ENCODE measurements around the gene CIP2A.

Gene CIP2A

GRCh38 chr3:108528459-108529252, 60.6 kb downstream of the CIP2A start:
- TF ChIP-seq, protein P1, sequence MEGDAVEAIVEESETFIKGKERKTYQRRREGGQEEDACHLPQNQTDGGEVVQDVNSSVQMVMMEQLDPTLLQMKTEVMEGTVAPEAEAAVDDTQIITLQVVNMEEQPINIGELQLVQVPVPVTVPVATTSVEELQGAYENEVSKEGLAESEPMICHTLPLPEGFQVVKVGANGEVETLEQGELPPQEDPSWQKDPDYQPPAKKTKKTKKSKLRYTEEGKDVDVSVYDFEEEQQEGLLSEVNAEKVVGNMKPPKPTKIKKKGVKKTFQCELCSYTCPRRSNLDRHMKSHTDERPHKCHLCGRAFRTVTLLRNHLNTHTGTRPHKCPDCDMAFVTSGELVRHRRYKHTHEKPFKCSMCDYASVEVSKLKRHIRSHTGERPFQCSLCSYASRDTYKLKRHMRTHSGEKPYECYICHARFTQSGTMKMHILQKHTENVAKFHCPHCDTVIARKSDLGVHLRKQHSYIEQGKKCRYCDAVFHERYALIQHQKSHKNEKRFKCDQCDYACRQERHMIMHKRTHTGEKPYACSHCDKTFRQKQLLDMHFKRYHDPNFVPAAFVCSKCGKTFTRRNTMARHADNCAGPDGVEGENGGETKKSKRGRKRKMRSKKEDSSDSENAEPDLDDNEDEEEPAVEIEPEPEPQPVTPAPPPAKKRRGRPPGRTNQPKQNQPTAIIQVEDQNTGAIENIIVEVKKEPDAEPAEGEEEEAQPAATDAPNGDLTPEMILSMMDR (IDR thresholded peaks at IDR 0.05): no peak
- TF ChIP-seq ZFX (IDR thresholded peaks at IDR 0.05; ENCODE audit: borderline replicate concordance): no peak
- H3K27ac ChIP-seq: no peak overlapping the region

- H3K27ac ChIP-seq: no peak overlapping the region
- TF ChIP-seq, protein P1 (IDR thresholded peaks at IDR 0.05): no peak
- TF ChIP-seq ZFX (IDR thresholded peaks at IDR 0.05; ENCODE audit: borderline replicate concordance): no peak
These were observed 61.4 kb downstream of the CIP2A start for GRCh38 chr3:108527817-108528216.

DNA sequence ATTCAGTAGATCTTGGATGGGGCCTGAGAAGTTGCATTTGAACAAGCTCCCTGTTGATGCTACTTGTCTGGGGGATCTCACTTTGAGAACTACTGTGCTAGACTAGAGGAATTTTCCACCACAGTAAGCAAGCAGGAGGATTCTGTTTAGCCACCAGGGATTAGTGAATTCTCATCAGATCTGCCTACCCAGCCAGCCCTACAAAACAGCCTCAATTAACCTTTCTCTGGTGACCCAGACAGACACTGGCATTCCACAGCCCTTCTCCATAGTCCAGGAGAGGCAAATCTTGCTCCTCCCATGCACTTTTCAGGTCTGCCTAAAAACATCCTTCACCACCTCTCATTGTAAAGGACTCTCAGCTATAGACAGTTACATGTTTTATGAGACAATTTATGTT, 62.1 kb downstream of the CIP2A start:
- TF ChIP-seq ZFX (IDR thresholded peaks at IDR 0.05; ENCODE audit: borderline replicate concordance): no peak
- TF ChIP-seq, protein P1 (IDR thresholded peaks at IDR 0.05): no peak
- no peak overlapping the region for H3K27ac ChIP-seq

GRCh38 chr3:108525971-108526370, 63.3 kb downstream of the CIP2A start:
- H3K27ac ChIP-seq: no peak overlapping the region
- no peak for TF ChIP-seq ZFX (IDR thresholded peaks at IDR 0.05; ENCODE audit: borderline replicate concordance)
- TF ChIP-seq, protein P1 (IDR thresholded peaks at IDR 0.05): no peak

- no peak overlapping the region for H3K27ac ChIP-seq
- no peak for TF ChIP-seq ZFX (IDR thresholded peaks at IDR 0.05; ENCODE audit: borderline replicate concordance)
- TF ChIP-seq, protein P1 (IDR thresholded peaks at IDR 0.05): no peak
These were observed 64.0 kb downstream of the CIP2A start for GRCh38 chr3:108525256-108525655.

DNA sequence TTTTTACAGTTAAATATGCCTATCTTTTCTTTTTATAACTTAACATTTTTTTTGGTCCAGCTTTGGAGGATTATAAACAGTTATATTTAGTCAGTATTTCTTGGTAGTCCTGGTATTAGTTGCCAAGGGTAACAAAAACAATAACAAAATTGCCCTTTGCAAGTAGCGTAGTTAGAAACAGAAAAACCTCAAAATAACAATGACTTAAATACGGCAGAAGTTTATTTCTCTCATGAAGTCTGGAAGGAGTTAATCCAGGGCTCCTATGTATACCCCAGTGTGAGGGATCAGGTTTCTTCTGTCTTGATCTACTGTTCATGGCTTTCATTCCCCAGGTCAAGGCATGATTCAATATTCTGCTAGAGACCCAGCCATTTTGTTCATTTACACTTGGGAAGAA, 64.7 kb downstream of the CIP2A start:
- no peak overlapping the region for H3K27ac ChIP-seq
- TF ChIP-seq, protein P1 (IDR thresholded peaks at IDR 0.05): no peak
- no peak for TF ChIP-seq ZFX (IDR thresholded peaks at IDR 0.05; ENCODE audit: borderline replicate concordance)

DNA sequence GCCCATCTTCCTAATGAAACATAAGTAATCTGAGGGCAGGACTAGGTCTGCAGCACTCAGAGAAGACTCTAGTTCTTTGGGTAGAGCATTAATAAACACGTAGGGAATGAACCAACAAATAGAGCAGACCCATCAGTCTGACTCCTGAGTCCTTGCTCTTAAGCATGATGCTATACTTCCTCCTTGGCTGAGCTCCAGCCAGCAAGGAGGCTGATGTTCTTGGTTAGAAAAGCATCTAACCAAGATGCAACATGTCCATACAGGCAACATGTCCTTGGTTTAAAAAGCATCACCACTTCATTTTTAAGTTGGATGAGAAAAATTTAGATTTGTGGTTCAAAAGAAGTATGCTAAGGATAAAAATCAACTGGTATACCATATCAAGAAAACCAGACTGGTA, 70.3 kb downstream of the CIP2A start:
- no peak overlapping the region for H3K27ac ChIP-seq
- no peak for TF ChIP-seq ZFX (IDR thresholded peaks at IDR 0.05; ENCODE audit: borderline replicate concordance)
- TF ChIP-seq, protein P1 (IDR thresholded peaks at IDR 0.05): no peak
